Brain microvascular endothelial cell (primary cell): ENCODE data around the gene PIGR.

Experiments used
- DNase-seq: peaks from one replicate; pipeline ENCODE4 v3.0.0-alpha.2; 2020
- H3K27ac ChIP-seq: fragments of 250-450 bp; sonication (Bioruptor Pico); 2 replicates; pipeline ENCODE4 v1.5.1; 2020; ENCODE audit warnings: mild to moderate bottlenecking, moderate library complexity
- H3K27me3 ChIP-seq: fragments of 250-450 bp; sonication (Bioruptor Pico); replicated peaks from 2 replicates; pipeline ENCODE4 v1.5.1; 2020; ENCODE audit warnings: mild to moderate bottlenecking
- H3K36me3 ChIP-seq: fragments of 250-450 bp; sonication (Bioruptor Pico); replicated peaks from 2 replicates; pipeline ENCODE4 v1.5.1; 2020; ENCODE audit warnings: mild to moderate bottlenecking
- H3K4me3 ChIP-seq: 2 replicates; pipeline ENCODE4 v1.5.1; 2011; ENCODE audit warnings: low read depth, mild to moderate bottlenecking, control low read depth, low read length, moderate library complexity
- in situ Hi-C: cut with HindIII; loops from 2 replicates; pipeline ENCODE4 v1.10.0; 2017; ENCODE audit warnings: low sequenced_read_pairs, low pct_ligation_motif_present
- TF ChIP-seq, protein P1 (sequence below): IDR thresholded peaks from 2 replicates; pipeline ENCODE4 v1.5.1; 2011; ENCODE audit warnings: low read depth, mild to moderate bottlenecking, moderate library complexity, low read length, control low read depth, inconsistent platforms; ENCODE audit errors: missing control alignments

Gene PIGR

GRCh38 chr1:206898915-206899431 is 47.3 kb downstream of the PIGR start:
- Histone ChIP-seq H3K27me3 (no peaks in the 10 kb centered on the region), H3K4me3 (no peak overlapping the region), H3K36me3 (no peaks in the 10 kb centered on the region), H3K27ac (no peak overlapping the region)
- TF ChIP-seq, protein P1, sequence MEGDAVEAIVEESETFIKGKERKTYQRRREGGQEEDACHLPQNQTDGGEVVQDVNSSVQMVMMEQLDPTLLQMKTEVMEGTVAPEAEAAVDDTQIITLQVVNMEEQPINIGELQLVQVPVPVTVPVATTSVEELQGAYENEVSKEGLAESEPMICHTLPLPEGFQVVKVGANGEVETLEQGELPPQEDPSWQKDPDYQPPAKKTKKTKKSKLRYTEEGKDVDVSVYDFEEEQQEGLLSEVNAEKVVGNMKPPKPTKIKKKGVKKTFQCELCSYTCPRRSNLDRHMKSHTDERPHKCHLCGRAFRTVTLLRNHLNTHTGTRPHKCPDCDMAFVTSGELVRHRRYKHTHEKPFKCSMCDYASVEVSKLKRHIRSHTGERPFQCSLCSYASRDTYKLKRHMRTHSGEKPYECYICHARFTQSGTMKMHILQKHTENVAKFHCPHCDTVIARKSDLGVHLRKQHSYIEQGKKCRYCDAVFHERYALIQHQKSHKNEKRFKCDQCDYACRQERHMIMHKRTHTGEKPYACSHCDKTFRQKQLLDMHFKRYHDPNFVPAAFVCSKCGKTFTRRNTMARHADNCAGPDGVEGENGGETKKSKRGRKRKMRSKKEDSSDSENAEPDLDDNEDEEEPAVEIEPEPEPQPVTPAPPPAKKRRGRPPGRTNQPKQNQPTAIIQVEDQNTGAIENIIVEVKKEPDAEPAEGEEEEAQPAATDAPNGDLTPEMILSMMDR, result no peak
- in situ Hi-C loops, result no loop called here
- DNase-seq, result no peak

GRCh38 chr1:206898089-206898914 is 48.0 kb downstream of the PIGR start:
- no peaks in the 10 kb centered on the region for H3K27me3 ChIP-seq
- peak; percentile 28 for DNase-seq
- TF ChIP-seq, protein P1, result no peak
- no peaks in the 10 kb centered on the region for H3K36me3 ChIP-seq
- no peak overlapping the region for H3K4me3 ChIP-seq
- in situ Hi-C loops, result no loop called here
- H3K27ac ChIP-seq, result no peak overlapping the region

DNA sequence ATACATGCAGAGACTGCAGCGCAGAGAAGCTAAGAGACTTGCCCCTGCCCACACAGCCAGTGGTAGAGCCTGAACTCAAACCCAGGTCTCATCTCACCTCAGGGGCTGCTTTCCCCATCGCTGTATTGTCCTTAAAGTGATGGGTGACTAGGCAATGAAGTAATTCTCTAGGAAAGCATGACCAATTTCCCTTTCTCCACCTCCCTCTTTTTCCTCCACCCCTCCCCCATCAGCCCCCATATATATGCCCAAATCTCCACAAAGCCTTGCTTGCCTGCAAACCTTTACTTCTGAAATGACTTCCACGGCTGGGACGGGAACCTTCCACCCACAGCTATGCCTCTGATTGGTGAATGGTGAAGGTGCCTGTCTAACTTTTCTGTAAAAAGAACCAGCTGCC is 49.1 kb downstream of the PIGR start, which contains the start of gene IL24:
IL24 (plus strand) TSS at position 269 of the 400 bp plus-strand sequence. CDS start 390 bp downstream, outside the sequence.
- Histone ChIP-seq H3K27me3 (no peaks in the 10 kb centered on the region), H3K27ac (no peak within 1 kb of the TSS), H3K36me3 (no peaks in the 10 kb centered on the region), H3K4me3 (no peak within 1 kb of the TSS)
- TF ChIP-seq, protein P1, result no peak
- DNase-seq, result no peak
- in situ Hi-C loops, result no loop called here

GRCh38 chr1:206896261-206896660 is 50.0 kb downstream of the PIGR start:
- Histone ChIP-seq H3K27ac (no peak overlapping the region), H3K27me3 (no peaks in the 10 kb centered on the region), H3K36me3 (no peaks in the 10 kb centered on the region), H3K4me3 (no peak overlapping the region)
- TF ChIP-seq, protein P1, result no peak
- no peak for DNase-seq
- in situ Hi-C loops, result no loop called here

- TF ChIP-seq, protein P1, result no peak
- no peak for DNase-seq
- no peak overlapping the region for H3K4me3 ChIP-seq
- no peak overlapping the region for H3K27ac ChIP-seq
- no peaks in the 10 kb centered on the region for H3K36me3 ChIP-seq
- H3K27me3 ChIP-seq, result no peaks in the 10 kb centered on the region
- in situ Hi-C loops, result no loop called here
Observed at GRCh38 chr1:206895837-206896242, 50.4 kb downstream of the PIGR start.
